GM23338 (cell line): Measurements from ENCODE around the gene GPN3.

Experiments used
- CTCF ChIP-seq, 2 experiments: fragments of 200-600 bp in 1 of 2; sonication (generic) in 1 of 2; conservative IDR thresholded peaks; 2 replicates each; pipeline versions ENCODE4 v1.5.1 to v1.6.1; 2016 to 2017; ENCODE audit warnings: antibody characterized with exemption in 2 of 2, low read depth in 2 of 2, mild to moderate bottlenecking in 2 of 2, moderate library complexity in 1 of 2
- ETS1 ChIP-seq: IDR thresholded peaks from 2 replicates; pipeline ENCODE4 v1.6.1; 2016; ENCODE audit warnings: antibody characterized with exemption
- EZH2 ChIP-seq: fragments of 200-600 bp; sonication (generic); IDR thresholded peaks from one replicate; pipeline ENCODE4 v1.8.0; 2017; ENCODE audit warnings: antibody characterized with exemption, mild to moderate bottlenecking, low read depth; ENCODE audit not compliant: unreplicated experiment
- REST ChIP-seq: IDR thresholded peaks from one replicate; pipeline ENCODE4 v1.6.1; 2018; ENCODE audit warnings: antibody characterized with exemption; ENCODE audit not compliant: unreplicated experiment

GRCh38 chr12:110449799-110450497 is 18.1 kb downstream of the GPN3 start, which contains the start of gene ARPC3:
- TF ChIP-seq CTCF (conservative IDR thresholded peaks at IDR 0.05; ENCODE audit: low read depth in 2 of 2) (peak; percentile 64 to 90), REST (no peak), ETS1 (peak; percentile 74), EZH2 (no peak)
